ENCODE results near the gene NDEL1.

DNA sequence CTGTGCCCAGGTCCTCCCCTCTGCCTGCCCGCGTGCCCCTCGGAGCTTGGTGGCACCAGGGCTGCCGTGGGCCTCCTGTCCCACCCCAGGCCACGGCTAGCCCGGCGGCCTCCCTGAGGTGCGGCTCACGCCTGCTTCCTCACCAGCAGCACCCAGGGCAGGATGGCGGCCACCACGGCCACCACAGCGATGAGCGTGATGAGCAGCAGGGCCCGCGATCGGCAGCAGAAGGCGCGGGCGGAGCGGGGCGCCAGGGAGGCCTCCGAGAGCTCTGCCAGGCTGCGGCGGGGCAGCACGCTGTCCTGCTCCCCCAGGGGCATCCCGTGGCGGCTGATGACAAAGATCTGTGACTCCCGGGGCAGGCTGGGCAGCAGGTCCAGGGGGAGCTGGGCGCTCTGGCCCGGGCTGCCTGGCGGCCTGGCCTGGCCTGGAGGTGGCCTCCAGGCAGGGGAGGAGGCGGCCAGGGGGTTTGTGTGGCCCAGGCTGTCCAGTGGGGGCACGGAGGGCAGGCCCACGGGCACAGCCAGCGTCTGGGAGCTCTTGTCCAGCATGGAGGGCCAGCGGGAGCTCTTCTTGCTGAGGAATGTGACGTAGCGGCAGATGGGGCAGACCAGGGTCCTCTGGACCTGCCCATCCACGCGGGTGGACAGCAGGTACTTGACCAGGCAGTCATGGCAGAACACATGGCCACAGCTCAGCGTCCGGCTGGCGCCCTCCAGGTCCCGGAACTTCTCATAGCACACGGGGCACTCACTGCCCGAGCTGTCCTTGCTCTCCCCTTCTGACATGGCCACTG lies 42.8 kb upstream of the NDEL1 start:
- no peak for TF ChIP-seq POLR2A (IDR thresholded peaks at IDR 0.05)
- TF ChIP-seq, protein P1, sequence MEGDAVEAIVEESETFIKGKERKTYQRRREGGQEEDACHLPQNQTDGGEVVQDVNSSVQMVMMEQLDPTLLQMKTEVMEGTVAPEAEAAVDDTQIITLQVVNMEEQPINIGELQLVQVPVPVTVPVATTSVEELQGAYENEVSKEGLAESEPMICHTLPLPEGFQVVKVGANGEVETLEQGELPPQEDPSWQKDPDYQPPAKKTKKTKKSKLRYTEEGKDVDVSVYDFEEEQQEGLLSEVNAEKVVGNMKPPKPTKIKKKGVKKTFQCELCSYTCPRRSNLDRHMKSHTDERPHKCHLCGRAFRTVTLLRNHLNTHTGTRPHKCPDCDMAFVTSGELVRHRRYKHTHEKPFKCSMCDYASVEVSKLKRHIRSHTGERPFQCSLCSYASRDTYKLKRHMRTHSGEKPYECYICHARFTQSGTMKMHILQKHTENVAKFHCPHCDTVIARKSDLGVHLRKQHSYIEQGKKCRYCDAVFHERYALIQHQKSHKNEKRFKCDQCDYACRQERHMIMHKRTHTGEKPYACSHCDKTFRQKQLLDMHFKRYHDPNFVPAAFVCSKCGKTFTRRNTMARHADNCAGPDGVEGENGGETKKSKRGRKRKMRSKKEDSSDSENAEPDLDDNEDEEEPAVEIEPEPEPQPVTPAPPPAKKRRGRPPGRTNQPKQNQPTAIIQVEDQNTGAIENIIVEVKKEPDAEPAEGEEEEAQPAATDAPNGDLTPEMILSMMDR (IDR thresholded peaks at IDR 0.05): no peak
